DMS153 treated with DMSO at 0.1 percent for 48 hours (cell line): ENCODE results near the gene FAHD2A.
"Not testable (repeated sequence)": the region's sequence is repeated elsewhere in the genome, so short reads cannot be mapped to it uniquely, and the experiment has no call there.

Source experiments
- DNase-seq: peaks from one replicate; lab custom pipeline; 2025; ENCODE audit not compliant: unreplicated experiment; lab: John Stamatoyannopoulos, UW

The FAHD2A gene

GRCh38 chr2:95375532-95376150 lies 26.9 kb upstream of the FAHD2A start:
- DNase-seq: no peak

- no peak for DNase-seq
Measured at GRCh38 chr2:95376311-95377215, 25.9 kb upstream of the FAHD2A start.

GRCh38 chr2:95377216-95378123 lies 25.0 kb upstream of the FAHD2A start:
- DNase-seq: no peak

GRCh38 chr2:95378281-95378680 lies 24.2 kb upstream of the FAHD2A start:
- not testable (repeated sequence) for DNase-seq

GRCh38 chr2:95379371-95379831 lies 23.1 kb upstream of the FAHD2A start:
- no peak for DNase-seq

GRCh38 chr2:95380280-95380679 lies 22.2 kb upstream of the FAHD2A start:
- DNase-seq: no peak

GRCh38 chr2:95380731-95381130 lies 21.8 kb upstream of the FAHD2A start:
- DNase-seq: no peak

- no peak for DNase-seq
Measured at GRCh38 chr2:95381212-95382191, 21.0 kb upstream of the FAHD2A start.

- DNase-seq: no peak
Measured at GRCh38 chr2:95382192-95382591, 20.3 kb upstream of the FAHD2A start.

- no peak for DNase-seq
Measured at GRCh38 chr2:95382686-95383634, 19.5 kb upstream of the FAHD2A start.

- DNase-seq: no peak
Measured at GRCh38 chr2:95383635-95384027, 18.9 kb upstream of the FAHD2A start.

GRCh38 chr2:95384854-95385569 lies 17.5 kb upstream of the FAHD2A start:
- no peak for DNase-seq

- no peak for DNase-seq
Measured at GRCh38 chr2:95385570-95385984, 16.9 kb upstream of the FAHD2A start.

- no peak for DNase-seq
Measured at GRCh38 chr2:95386031-95386430, 16.5 kb upstream of the FAHD2A start.

- no peak for DNase-seq
Measured at GRCh38 chr2:95387358-95387757, 15.2 kb upstream of the FAHD2A start.

GRCh38 chr2:95388091-95388692 lies 14.3 kb upstream of the FAHD2A start:
- DNase-seq: no peak

GRCh38 chr2:95388856-95389244 lies 13.7 kb upstream of the FAHD2A start:
- DNase-seq: no peak
